Glomerular endothelial cell (primary cell): ENCODE data around the gene CHIC2. TPM values are rescaled to one million over a fixed set of nuclear protein-coding genes. Genes with fewer than 3 reads are reported as not detected.
A peak's percentile ranks its signal among the peaks of the same experiment; 100 is the strongest.

Source experiments
- DNase-seq: peaks from one replicate; pipeline ENCODE4 v3.0.0-alpha.2; 2011; ENCODE audit warnings: low read depth, low spot score; ENCODE audit errors: extremely low read depth
- total RNA-seq: library from RNA; depleted of rRNA; stranded (reverse); fragments of >200 nt; gene quantifications from 2 replicates; pipeline ENCODE4 v1.2.3, GENCODE V29; 2015

CHIC2 gene
- total RNA-seq, 1 donor from 2014 or later = 59.4 TPM

DNA sequence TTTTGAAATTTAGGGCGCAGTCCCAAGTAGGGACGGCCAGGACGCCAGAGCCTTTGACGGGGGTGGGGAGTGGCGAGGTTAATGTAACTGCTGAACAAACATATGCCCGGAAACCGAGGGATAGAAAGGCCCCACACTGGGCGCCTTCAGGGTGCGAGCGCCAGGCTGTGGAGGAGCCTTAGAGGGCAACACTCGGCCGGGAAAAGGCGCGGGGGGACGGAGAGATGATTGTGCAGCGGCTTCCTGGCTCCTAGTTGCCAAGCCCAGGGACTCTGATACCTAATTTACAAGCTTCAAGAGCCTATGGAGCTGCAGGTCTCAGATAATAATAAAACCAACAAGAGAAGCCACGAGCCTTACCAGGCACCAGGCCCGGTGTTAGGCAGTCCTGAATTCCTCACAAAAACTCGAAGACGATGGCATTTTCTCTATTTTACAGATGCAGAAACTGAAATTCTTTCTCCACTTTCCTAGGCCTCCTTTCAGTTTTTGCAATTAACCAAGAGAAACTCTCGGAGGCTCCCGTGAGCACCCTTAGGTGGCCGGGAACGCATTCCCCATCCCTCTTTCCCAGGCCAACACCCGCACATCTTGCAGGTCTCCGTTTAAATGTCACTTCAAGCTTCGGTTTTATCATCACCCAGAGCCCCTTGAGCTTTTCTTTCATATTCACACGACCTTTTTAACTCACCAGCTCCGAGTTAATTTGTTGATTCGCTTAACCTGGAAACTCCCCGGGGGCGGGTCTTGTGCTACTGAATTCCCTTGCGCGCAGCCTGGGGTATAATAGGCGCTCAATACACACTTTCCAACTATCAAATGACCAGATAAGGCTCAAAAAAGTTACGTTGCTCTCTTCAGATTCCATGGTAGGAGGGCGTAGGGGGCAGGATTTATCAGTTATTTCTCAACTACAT, 29.2 kb upstream of the CHIC2 start:
- no peak for DNase-seq

DNA sequence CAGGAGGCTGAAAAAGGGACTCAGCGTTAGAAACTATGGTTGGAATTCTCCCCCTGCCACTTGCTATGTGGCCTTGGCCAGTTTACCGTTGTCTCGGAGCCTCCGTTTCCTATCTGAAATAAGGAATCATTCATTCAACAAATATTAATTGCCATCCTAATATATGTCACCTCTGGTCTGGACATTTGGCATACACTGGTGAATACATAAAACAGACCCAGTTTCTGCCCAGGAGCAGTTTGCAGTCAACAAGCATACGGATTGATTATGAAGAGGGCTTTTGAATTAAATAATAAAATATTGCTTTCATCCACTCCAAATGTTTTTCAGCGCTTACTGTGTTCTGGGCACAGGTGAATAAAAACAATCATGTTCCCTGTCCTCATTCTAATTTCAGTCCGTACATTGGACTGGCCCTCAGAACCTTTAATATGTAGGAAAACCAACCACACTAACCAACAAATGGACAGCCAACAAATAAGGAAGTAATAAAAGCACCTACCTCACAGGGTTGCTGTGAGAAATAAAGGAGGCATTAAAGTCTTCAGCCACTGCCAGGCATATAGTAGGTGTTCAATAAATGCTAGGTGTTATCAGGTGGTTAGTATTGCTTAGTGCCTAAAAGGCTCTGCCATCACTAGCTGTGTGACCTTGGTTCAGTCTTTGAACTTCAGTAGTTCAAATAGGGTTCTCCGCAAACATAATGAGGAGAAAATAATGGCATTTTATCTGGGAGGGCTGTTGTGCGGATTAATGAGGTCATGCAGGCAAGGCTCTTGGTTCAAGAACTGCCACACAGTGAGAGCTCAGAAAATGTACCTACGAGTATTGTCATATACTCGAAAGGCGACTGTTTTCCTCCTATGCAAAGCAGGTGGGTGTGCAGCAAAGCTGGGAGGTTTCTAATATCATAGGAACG, 28.3 kb upstream of the CHIC2 start:
- no peak for DNase-seq

DNA sequence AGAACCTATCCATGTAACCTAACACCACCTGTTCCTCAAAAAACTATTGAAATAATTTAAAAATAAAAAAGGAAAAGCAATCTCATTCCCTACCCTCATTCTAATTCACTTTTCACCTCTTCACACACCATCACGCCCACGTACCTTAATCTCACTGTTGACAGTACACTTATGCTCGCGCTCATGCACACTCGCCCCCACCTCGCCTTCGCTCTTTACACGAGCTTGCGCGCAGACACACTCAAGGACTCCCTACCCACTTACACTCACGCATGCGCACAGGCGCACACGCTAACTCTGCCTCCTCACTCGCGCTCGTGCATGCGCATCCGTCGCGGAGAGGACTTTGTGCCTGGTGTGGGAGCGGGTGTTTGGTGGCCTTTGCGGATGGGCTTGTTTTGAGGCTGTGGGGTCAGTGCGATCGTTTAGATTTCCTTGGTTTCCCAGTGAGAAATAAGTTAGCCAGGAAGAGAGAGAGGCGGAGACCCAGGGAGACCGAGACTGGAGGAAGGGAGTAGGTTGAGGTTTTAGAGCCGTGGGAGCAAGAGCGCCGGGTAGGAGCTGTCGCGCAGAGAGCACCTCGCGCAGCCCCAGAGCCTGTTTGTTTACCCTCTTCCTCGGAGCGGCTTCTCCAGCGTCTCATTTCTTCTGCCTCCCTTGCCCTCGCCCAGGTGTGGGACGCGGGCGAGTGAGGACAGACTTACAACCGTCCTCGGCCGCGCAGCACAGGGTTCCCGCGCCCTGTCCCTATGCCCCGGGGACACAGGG, 27.4 kb upstream of the CHIC2 start:
- no peak for DNase-seq

DNA sequence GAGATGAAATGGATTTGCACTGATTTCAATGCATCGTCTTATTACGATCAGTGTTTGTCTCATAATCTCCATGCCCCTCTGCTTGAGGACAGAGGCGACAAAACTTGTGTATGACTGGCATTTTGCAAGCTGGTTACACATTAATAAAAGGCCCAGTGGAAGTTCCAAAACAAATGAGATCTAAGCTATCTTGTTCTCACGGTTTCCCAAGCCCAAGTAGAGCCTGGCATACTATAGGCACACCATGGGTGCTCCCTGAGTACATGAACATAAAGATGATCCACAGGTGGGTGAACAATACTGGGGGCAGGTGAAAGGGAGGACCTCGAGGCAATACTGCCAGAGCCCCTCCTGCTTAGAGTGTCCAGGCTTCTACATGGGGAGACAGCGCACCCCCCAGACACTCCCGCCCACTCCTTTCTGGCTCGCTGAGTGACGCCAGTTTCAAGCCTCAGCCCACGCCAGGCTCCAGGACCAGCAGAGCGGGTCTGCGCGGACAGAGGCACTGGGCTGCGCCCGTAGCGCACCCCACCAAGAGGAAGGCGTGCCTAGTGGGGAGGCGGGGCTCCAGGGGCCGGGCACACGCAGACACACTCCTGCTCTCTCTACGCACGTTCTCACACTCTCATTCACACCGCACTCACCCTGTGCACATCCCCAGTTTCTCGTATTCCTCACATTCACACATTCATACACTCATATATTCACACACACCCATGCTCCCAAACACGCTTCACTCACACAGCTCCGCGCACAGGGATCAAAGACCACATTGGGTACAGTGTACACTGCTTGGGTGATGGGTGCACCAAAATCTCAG, 26.6 kb upstream of the CHIC2 start:
- no peak for DNase-seq

DNA sequence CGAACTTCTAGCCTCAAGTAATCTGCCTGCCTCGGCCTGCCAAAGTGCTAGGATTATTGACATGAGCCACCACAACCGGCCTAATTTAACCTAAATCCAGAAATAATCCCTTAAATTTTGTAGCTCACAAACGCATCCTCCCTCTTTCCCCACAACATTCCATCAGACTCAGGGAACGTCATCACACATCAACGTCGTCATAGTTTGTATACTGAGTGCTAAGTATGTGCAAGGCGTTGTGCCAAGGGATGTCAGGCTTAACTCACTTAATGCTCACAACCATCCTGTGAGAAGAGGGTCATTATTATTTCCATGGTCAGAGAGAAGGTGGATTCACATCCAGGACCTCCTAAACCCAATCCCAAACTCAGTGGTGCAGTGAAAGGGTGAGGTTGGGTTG, 26.0 kb upstream of the CHIC2 start:
- no peak for DNase-seq

DNA sequence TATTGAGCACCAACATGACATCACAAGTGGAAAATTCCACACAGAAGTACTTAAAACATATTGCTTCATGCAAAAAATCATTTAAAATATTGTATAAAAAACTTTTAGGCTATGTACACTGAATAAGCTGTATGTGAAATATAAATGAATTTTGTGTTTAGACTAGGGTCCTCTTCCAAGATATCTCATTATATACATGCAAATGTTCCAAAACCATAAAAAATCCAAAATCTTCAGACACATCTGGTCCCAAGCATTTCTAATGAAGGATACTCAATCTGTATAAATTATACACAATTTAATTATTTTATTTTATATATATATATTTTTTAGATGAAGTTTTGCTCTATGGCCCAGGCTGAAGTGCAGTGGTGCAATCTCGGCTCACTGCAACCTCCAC, 25.5 kb upstream of the CHIC2 start:
- no peak for DNase-seq

DNA sequence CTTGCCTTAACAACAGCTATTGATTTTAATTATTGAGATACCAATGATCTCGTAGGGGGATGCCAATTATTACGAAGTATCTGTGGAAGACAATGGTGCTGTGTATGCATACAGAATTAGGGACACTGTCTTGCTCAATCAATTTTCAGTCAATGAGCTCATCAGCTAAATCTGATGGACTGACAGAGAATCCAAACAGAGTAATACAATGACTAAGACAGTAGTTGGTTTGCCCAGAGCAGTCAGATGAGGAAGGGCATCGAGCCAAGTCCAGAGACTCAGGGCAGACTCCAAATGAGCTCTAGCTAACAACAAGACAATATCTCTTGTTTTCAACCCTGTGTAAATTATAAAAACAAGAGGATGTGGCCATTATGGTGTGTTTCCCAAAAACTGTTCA, 20.9 kb upstream of the CHIC2 start:
- no peak for DNase-seq

DNA sequence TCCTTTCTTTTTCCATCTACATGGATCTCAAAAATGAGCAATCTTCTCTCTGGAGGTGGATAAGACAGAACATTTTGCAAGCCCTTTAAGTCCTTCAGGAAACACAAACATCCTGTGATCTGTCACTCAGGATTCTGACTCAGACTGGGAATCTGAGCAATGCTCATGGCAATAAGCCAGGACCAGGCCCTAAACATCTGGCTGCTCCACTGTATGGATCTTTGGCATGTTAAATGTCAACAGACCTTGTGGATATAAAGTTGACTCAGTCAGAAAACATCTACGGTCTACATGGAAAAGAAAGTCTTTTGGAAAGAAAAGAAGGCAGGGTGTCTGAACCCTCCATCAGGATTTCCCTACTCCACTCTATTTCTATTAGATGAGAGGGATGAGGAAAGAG, 17.8 kb upstream of the CHIC2 start:
- DNase-seq = peak; percentile 94

DNA sequence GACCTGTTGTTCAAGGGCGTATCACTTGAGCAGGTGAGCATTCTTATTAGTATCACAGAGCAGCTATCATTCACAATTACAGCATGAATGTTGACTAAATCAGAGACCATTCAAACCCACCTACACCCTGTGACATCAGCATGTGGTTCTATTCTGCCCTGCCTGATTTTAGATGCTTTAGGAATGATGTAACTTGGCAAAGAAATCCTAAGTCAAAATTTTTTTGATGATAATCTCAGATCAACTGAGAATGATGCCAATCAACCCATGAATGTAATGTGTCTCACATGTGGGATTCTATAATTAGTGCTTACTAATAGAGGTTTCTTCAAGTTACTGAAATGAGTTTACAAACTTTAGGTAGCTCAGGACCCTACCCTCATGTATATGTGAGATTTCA, 13.4 kb upstream of the CHIC2 start:
- DNase-seq = no peak

DNA sequence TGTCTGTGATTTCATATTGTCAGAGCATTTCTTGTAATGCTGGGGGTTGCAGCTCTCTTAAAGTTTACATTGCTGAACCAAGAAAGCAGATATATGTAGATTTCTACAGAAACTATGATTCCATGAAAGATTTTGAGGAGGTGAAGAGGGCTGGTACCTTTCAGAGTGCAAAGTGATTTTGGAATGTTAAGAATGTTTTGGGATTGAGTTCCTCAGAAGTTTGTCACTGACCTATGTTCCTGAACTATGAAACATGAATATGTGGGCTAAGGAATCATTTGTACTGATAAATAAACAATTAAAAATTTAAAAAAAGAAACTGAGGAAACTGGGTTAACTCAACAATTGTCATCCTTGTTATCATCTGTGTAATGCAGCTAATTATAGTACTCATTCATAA, 12.3 kb upstream of the CHIC2 start:
- DNase-seq = no peak

DNA sequence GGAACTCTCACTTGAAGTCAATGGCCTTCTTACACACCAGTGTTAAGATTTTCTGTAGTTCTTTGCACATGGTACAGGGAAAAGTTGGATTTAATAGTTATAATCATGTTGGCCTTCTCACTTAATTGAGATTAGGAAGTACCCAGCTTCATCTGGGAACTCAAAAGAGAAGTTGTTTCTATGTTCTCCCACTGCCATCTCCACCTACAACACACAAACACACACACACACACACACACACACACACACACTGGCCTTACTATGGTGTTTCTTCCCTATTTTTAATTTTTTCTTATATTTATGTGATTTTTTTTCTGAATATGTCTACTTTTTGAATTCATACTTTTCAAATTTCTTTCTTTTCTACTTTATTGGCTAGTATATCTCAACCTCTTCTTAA, 10.0 kb upstream of the CHIC2 start:
- no peak for DNase-seq

DNA sequence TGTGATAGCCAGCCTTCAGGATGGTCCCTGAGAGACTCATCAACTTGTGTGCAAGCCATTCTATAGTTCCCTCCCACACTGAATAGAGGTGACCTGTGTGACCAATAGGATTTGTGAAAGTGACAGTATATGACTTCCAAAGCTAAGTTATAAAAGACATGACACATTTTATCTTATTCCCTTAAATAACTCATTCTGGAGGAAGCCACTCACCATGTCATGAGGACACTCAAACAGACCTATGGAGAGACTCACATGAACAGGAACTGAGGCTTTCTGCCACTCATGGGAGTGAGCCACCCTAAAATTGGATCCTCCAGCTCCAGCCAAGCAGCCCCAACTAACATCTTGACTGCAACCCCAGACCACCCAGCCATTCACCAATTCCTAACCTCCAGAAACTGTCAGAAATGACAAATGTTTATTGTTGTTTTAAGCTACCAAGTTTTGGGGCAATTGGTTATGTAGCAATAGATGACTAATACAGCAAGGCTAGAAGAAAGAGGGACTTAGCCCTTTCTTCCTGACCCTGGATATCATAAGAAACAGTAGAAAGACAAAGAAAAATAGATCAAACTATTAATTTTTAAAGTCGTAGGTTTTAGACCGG, 9.0 kb upstream of the CHIC2 start:
- no peak for DNase-seq

DNA sequence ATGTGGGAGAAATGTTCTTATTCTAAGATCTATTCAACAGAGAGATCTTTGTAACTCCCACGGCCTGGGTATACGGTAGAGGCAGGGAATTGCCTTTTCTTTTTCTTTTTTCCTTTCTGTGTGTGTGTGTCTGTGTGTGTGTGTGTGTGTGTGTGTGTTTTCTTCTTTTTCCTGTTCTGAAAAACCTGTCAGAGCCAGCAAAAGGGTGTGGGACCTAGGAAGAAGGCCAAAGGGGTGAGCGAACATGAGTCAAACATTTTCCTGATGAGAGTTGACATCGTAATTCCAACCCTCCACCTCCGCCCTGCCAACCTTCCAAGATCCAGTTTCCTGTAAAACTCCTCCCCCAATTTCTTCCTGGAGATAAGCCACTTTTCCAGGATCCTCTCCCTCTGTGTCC, 2.8 kb upstream of the CHIC2 start:
- no peak for DNase-seq

DNA sequence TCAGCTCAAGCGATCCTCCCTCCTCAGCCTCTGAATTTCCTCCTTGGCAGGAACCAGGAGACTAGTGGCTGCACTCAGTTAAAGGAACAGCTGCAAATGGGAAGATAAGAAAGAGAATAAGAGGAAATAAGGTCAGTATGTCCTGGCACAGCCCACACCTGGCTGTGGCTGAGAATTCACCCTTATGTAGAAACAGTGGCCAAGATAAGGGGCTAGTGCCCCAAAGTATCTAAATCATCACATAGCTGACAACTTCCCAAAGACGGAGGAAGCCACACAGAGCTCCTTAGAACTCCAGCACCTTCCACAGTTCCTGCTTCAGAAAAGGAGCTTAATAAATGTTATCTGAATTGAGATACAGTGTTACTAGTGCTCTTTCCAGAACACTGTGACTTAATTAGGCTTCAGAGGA, 2.3 kb upstream of the CHIC2 start:
- DNase-seq = no peak

DNA sequence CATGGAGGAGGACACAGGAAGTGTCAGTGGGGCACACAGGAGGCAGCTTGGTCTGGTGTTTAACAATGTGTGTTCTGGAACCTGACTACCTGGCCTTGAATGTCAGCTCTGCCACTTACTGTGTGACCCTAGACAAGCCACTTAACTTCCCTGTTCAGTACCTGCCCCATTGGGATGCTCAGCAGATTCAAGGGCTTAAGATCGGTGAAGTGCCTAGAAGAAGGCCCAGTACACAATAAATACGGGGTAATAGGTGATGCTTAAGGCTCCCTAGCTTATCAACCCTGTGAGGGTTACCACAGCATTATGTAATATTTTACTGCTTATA, 1.6 kb upstream of the CHIC2 start:
- DNase-seq = no peak

DNA sequence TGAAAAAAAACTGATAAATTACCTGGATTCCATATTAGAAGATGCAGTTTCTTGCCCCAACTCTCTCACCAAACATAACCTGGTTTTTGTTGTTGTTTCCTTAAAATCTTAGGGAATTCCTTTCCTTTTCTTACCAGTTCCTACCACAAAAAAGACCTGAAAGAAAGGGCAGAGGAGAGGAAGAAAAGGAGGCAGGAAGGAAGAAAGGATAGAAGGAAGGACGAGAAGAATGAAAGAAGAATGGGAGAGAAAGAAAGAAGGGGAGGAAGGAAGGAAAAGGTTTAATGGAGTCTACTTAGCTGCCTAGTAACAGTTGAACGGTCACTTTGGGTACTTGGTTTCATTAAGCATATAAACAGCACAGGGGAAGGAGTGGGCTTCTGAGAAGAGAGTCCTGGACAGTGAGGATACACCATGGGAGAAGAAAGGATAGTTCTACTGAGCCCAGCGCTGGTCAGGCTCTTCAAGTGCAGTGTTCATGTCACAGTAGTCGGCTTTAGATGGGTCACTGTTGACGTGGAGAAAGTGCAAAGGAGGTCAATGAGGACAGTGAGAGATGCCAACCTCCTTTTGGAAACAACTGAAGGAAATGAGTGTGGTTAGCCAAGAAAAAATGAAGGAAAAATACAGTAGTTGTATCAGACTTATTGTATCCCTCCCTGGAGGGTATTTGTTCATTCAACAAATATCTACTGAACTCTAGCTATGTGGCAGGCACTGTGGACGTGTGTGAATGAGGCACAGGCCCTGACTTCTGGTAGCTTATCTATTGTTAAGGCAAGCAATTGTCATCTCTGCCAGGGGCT, 1.1 kb upstream of the CHIC2 start:
- no peak for DNase-seq

DNA sequence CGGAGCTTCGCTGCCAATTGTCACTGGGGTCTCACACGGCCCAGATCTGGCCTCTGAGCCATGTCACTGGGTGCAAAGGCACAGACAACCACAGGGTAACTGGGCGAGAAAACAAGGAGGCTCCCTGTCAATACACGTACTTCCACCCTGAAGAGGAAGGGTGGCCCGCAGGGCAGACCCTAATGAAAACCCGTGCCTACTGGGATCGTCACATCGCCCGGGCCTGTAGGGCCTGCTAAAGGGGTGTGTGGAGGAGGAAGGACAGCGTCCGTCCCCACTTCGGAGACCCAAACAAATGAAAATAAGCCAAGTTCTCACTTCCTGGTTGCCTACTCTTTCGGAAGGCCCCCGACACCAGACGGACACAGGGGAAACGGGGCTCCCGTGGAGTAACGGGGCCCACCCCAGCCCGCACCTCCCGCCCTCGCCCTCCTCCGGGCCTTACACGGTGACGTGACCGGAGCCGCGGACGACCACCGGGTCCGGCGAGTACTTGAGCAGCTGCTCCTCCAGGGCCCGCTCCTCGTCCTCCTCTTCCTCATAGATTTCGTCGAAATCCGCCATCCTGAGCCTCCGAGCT, 578 bp downstream of the CHIC2 start:
- DNase-seq = no peak

DNA sequence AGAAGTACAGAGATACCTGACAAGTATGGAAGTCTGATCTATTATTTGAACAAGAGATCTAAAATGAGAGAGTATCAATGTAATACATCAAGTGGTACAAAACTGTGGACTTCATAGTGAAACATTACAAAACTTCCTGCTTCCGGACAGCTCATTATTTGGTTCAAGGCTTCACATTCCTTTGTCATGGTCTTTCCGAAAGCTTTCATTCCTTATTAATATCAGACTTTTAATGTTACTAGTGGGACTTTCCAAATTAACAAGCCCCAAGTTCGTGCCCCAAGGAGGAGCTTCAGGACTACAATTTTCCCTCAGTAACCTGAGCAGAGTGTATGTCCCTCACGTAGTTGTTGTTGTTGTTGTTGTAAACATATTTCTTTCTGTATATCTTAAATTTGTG, 1.2 kb downstream of the CHIC2 start:
- DNase-seq = no peak

DNA sequence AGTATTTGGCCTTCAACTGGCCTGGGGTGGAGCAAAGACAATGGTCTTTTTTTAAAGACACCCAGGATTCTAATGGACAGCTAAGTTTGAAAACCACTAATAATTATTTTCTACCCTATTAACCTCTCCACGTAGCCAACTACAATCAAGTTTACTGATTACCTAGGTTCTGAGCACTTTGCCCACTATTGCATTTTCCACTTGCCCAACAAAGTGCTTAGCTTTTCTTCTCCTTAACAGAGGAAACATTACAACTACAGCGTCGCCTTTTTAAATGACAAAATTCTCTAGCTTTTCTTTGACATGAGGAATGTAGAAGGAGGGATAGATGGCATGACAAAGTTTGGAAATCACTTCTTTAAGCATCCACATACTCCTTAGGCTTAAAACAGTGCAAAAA, 2.0 kb downstream of the CHIC2 start:
- no peak for DNase-seq
